ENCODE measurements around the gene SURF4.

Gene SURF4

GRCh38 chr9:133371261-133371711 is 4.6 kb downstream of the SURF4 start:
- DNase-seq: no peak

- no peak for DNase-seq
Measured at GRCh38 chr9:133370685-133371084, 5.2 kb downstream of the SURF4 start.

GRCh38 chr9:133369933-133370332 is 5.9 kb downstream of the SURF4 start:
- DNase-seq: no peak

GRCh38 chr9:133369422-133369821 is 6.4 kb downstream of the SURF4 start:
- DNase-seq: no peak

- DNase-seq: no peak
Measured at GRCh38 chr9:133368249-133368881, 7.5 kb downstream of the SURF4 start.

GRCh38 chr9:133367778-133368177 is 8.1 kb downstream of the SURF4 start:
- no peak for DNase-seq

GRCh38 chr9:133367221-133367620 is 8.6 kb downstream of the SURF4 start:
- DNase-seq: no peak

- no peak for DNase-seq
Measured at GRCh38 chr9:133366435-133366834, 9.4 kb downstream of the SURF4 start.

GRCh38 chr9:133362359-133363044 is 13.4 kb downstream of the SURF4 start:
- no peak for DNase-seq

- DNase-seq: no peak
Measured at GRCh38 chr9:133361507-133362092, 14.3 kb downstream of the SURF4 start.

GRCh38 chr9:133360400-133361393 is 15.2 kb downstream of the SURF4 start:
- DNase-seq: no peak

GRCh38 chr9:133359399-133360175 is 16.3 kb downstream of the SURF4 start:
- no peak for DNase-seq

GRCh38 chr9:133357656-133358055 is 18.2 kb downstream of the SURF4 start:
- no peak for DNase-seq

GRCh38 chr9:133356391-133357091 is 19.3 kb downstream of the SURF4 start, which contains the start of the genes SURF1 and SURF2:
TSS of gene SURF1 (minus strand) at chr9:133356487. CDS start at chr9:133356453, 34 bp downstream.
TSS of gene SURF2 (plus strand) at chr9:133356550. CDS start at chr9:133356593, 43 bp downstream.
- no peak for DNase-seq

- DNase-seq: no peak
Measured at GRCh38 chr9:133355881-133356357, 19.9 kb downstream of the SURF4 start.

GRCh38 chr9:133354766-133355165 is 21.1 kb downstream of the SURF4 start:
- no peak for DNase-seq

GRCh38 chr9:133353548-133353947 is 22.3 kb downstream of the SURF4 start:
- DNase-seq: no peak

- DNase-seq: no peak
Measured at GRCh38 chr9:133352635-133353340, 23.1 kb downstream of the SURF4 start.

GRCh38 chr9:133351908-133352634 is 23.8 kb downstream of the SURF4 start:
- no peak for DNase-seq

- DNase-seq: no peak
Measured at GRCh38 chr9:133351526-133351907, 24.3 kb downstream of the SURF4 start.

All from NCI-H524 treated with DMSO at 0.1 percent for 48 hours (cell line).